Activated CD8-positive, alpha-beta memory T cell treated with anti-CD3 and anti-CD28 coated beads for 36 hours (primary cell): Measurements from ENCODE around the gene ZNF740. TPM values are rescaled to one million over a fixed set of nuclear protein-coding genes. Genes with fewer than 3 reads are reported as not detected.
"Not testable (repeated sequence)": the region's sequence is repeated elsewhere in the genome, so short reads cannot be mapped to it uniquely, and the experiment has no call there.

Experiments used
- CTCF ChIA-PET: fragments of 350-600 bp; sonication (Branson Sonifier 250); formaldehyde crosslinking; loops from one replicate; lab custom pipeline; 2021; ENCODE audit warnings: antibody characterized with exemption; lab: Charles Lee
- POLR2A ChIA-PET: fragments of 350-600 bp; sonication (Branson Sonifier 250); formaldehyde crosslinking; loops from one replicate; lab custom pipeline; 2021; ENCODE audit warnings: antibody characterized with exemption; lab: Charles Lee
- total RNA-seq, 2 experiments: library from RNA; stranded (reverse); gene quantifications; one replicate each; pipeline ENCODE4 v1.2.3, GENCODE V29; 2021

Gene ZNF740
- total RNA-seq, 2 experiments from 2014 or later: 44.1 to 45.9 TPM

- CTCF ChIA-PET: interaction anchor here (1.3 kb wide), 1 partner anchor 11 kb away, joined by 5 read pairs; no protein-coding TSS in a partner anchor
- POLR2A ChIA-PET: no interaction called here
These were observed 9.4 kb upstream of the ZNF740 start for GRCh38 chr12:53170876-53171724.

- ChIA-PET POLR2A (no interaction called here), CTCF (interaction anchor here (1.0 to 1.3 kb wide), 3 partner anchors 13 to 173 kb away, joined by 3 to 5 read pairs (median 4); no protein-coding TSS in a partner anchor)
These were observed 8.7 kb upstream of the ZNF740 start for GRCh38 chr12:53171725-53172329.

GRCh38 chr12:53172352-53172751, 8.2 kb upstream of the ZNF740 start:
- ChIA-PET CTCF (interaction anchor here (1.0 to 1.3 kb wide), 5 partner anchors 13 to 180 kb away, joined by 3 to 5 read pairs (median 3); a partner anchor contains a TSS), POLR2A (no interaction called here)

GRCh38 chr12:53173085-53173715, 7.3 kb upstream of the ZNF740 start:
- ChIA-PET POLR2A (interaction anchor here (0.6 kb wide), 1 partner anchor 565 kb away, joined by 11 read pairs; no protein-coding TSS in a partner anchor), CTCF (interaction anchor here (0.6 to 1.2 kb wide), 7 partner anchors 10 to 245 kb away, joined by 3 to 5 read pairs (median 3); a partner anchor contains a TSS)

GRCh38 chr12:53174881-53175491, 5.5 kb upstream of the ZNF740 start:
- ChIA-PET CTCF (interaction anchor here (0.9 kb wide), 1 partner anchor 147 kb away, joined by 3 read pairs; no protein-coding TSS in a partner anchor), POLR2A (no interaction called here)

GRCh38 chr12:53176750-53177149, 3.8 kb upstream of the ZNF740 start:
- POLR2A ChIA-PET: no interaction called here

GRCh38 chr12:53177447-53177846, 3.1 kb upstream of the ZNF740 start:
- POLR2A ChIA-PET: not testable (repeated sequence)
- CTCF ChIA-PET: interaction anchor here (1.0 to 1.2 kb wide), 2 partner anchors 12 to 18 kb away, joined by 3 read pairs; no protein-coding TSS in a partner anchor

More at GRCh38 chr12:53176750-53177149, 3.8 kb upstream of the ZNF740 start:
- CTCF ChIA-PET: interaction anchor here (1.0 to 1.2 kb wide), 2 partner anchors 12 to 17 kb away, joined by 3 read pairs; no protein-coding TSS in a partner anchor

GRCh38 chr12:53178803-53179202, 1.7 kb upstream of the ZNF740 start:
- POLR2A ChIA-PET: not testable (repeated sequence)
- CTCF ChIA-PET: interaction anchor here (1.9 to 2.1 kb wide), 3 partner anchors 17 to 21 kb away, joined by 4 to 11 read pairs (median 8); no protein-coding TSS in a partner anchor

- ChIA-PET CTCF (interaction anchor here (0.6 to 3.4 kb wide), 9 partner anchors 12 to 142 kb away, joined by 3 to 19 read pairs (median 5); partner anchors contain the start of genes AAAS and SPRYD3), POLR2A (interaction anchor here (0.6 to 2.4 kb wide), 11 partner anchors 18 to 1369 kb away, joined by 3 to 21 read pairs (median 6); partner anchors contain the start of genes AAAS, ITGB7, MYG1 and PFDN5)
These were observed 769 bp upstream of the ZNF740 start for GRCh38 chr12:53179687-53180219.

GRCh38 chr12:53180931-53181645, 566 bp downstream of the ZNF740 start:
- POLR2A ChIA-PET: interaction anchor here (0.6 to 2.4 kb wide), 15 partner anchors 10 to 140 kb away, joined by 3 to 21 read pairs (median 4); partner anchors contain the start of genes AAAS, ITGB7, MYG1 and SOAT2
- CTCF ChIA-PET: interaction anchor here (0.6 to 3.4 kb wide), 9 partner anchors 10 to 140 kb away, joined by 3 to 19 read pairs (median 4); partner anchors contain the start of gene AAAS

- POLR2A ChIA-PET: interaction anchor here (1.2 to 2.4 kb wide), 4 partner anchors 9 to 26 kb away, joined by 3 to 21 read pairs (median 4); partner anchors contain the start of gene ITGB7
- CTCF ChIA-PET: interaction anchor here (0.5 to 3.4 kb wide), 11 partner anchors 9 to 139 kb away, joined by 3 to 19 read pairs (median 3); no protein-coding TSS in a partner anchor
These were observed 1.4 kb downstream of the ZNF740 start for GRCh38 chr12:53181935-53182334.

- CTCF ChIA-PET: interaction anchor here (0.6 to 3.4 kb wide), 3 partner anchors 9 to 84 kb away, joined by 3 to 19 read pairs (median 3); no protein-coding TSS in a partner anchor
- POLR2A ChIA-PET: interaction anchor here (2.0 kb wide), 1 partner anchor 12 kb away, joined by 4 read pairs; no protein-coding TSS in a partner anchor
These were observed 2.4 kb downstream of the ZNF740 start for GRCh38 chr12:53182903-53183302.

GRCh38 chr12:53184828-53185227, 4.3 kb downstream of the ZNF740 start:
- ChIA-PET CTCF (interaction anchor here (0.6 to 1.1 kb wide), 5 partner anchors 25 to 170 kb away, joined by 3 to 4 read pairs (median 3); partner anchors contain the start of genes AAAS and ESPL1), POLR2A (interaction anchor here (1.0 to 1.2 kb wide), 2 partner anchors 10 to 27 kb away, joined by 3 read pairs; no protein-coding TSS in a partner anchor)

GRCh38 chr12:53185582-53186153, 5.1 kb downstream of the ZNF740 start:
- CTCF ChIA-PET: interaction anchor here (0.9 to 1.1 kb wide), 3 partner anchors 26 to 135 kb away, joined by 3 to 4 read pairs (median 3); partner anchors contain the start of genes AAAS and ESPL1
- POLR2A ChIA-PET: interaction anchor here (1.0 to 1.2 kb wide), 2 partner anchors 9 to 26 kb away, joined by 3 read pairs; no protein-coding TSS in a partner anchor

- ChIA-PET CTCF (interaction anchor here (0.7 kb wide), 1 partner anchor 26 kb away, joined by 3 read pairs; no protein-coding TSS in a partner anchor), POLR2A (interaction anchor here (0.8 kb wide), 1 partner anchor 113 kb away, joined by 3 read pairs; the partner anchor contains the start of gene MYG1)
These were observed 6.2 kb downstream of the ZNF740 start for GRCh38 chr12:53186745-53187144.
